Stimulated activated CD8-positive, alpha-beta memory T cell treated with anti-CD3 and anti-CD28 coated beads, Interleukin-4, amount 100 ng/mL, for 48 hours (primary cell): ENCODE measurements around the gene BABAM2.
"Not testable (repeated sequence)": the region's sequence is repeated elsewhere in the genome, so short reads cannot be mapped to it uniquely, and the experiment has no call there.

ENCODE experiments used
- DNase-seq: peaks from one replicate; pipeline ENCODE4 v3.0.0-alpha.2; 2020

BABAM2 gene

GRCh38 chr2:28224648-28225472 is 334.3 kb downstream of the BABAM2 start:
- no peak for DNase-seq

GRCh38 chr2:28225473-28226080 is 335.0 kb downstream of the BABAM2 start:
- DNase-seq, result no peak

GRCh38 chr2:28226558-28226957 is 336.0 kb downstream of the BABAM2 start:
- no peak for DNase-seq

- DNase-seq, result no peak
Observed at GRCh38 chr2:28227498-28227897, 337.0 kb downstream of the BABAM2 start.

DNA sequence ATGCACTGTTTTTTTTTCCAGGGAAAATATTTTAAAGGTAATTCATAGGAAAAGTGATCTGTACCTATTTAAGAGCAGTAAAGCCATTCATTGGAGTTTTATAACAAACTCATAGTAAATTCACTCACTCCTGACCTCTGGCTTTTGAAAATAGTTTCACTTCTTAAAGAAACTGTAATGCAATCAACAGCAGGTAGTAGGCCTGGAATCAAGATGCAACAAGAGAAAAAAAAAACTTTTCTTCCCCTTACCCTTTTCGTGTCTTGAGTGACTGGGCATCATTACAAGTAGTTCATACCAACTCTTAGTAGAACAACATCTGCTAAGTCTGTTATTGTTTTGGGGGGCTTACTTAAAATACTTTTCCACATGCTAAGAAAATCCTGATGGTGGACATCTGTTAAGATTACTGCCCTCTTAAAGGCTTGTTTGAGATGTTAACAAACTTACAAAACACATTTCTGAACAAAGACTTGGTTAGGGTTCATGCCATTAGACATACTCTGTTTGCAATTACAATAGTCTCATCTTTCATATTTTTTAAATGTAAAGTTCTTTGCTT is 338.0 kb downstream of the BABAM2 start:
- no peak for DNase-seq

- DNase-seq, result no peak
Observed at GRCh38 chr2:28231110-28231631, 340.6 kb downstream of the BABAM2 start.

DNA sequence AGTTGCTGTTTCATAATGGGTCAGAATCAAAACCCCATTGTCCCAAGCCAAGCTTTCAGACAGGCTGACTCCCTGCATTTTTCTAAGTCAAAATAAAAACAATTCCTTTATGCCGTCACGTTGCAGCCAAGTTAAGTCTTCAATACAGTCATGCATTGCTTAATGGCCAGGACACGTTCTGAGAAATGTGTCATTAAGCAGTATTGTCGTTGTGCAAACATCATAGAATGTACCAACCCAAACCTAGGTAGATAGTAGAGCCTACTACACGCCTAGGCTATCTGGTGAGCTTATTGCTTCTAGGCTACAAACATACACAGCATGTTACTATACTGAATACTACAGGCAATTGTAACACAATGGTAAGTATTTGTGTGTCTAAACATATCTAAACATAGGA is 341.8 kb downstream of the BABAM2 start:
- no peak for DNase-seq

GRCh38 chr2:28233164-28233676 is 342.7 kb downstream of the BABAM2 start:
- no peak for DNase-seq

DNA sequence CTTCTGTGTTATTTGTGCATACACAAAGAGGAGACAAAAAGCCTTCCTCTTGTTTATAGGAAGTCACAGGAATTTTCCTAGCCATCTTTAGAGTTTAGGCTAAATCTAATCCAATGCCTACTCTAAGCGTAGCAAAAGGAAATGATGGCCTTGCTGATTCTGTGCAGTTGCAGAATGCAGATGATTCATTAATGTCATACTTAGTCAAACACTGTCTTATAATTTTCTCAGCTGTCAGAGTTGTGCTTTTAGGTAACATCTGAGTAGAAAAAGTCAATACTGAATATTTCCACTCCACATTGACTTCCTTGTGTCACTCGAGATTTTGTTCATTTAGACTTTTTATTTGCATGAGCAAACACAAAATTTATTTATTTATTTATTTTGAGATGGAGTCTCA is 344.3 kb downstream of the BABAM2 start:
- DNase-seq, result no peak

- no peak for DNase-seq
Observed at GRCh38 chr2:28239207-28239606, 348.7 kb downstream of the BABAM2 start.

- DNase-seq, result no peak
Observed at GRCh38 chr2:28240937-28241336, 350.4 kb downstream of the BABAM2 start.

GRCh38 chr2:28247290-28247689 is 356.8 kb downstream of the BABAM2 start:
- DNase-seq, result no peak

DNA sequence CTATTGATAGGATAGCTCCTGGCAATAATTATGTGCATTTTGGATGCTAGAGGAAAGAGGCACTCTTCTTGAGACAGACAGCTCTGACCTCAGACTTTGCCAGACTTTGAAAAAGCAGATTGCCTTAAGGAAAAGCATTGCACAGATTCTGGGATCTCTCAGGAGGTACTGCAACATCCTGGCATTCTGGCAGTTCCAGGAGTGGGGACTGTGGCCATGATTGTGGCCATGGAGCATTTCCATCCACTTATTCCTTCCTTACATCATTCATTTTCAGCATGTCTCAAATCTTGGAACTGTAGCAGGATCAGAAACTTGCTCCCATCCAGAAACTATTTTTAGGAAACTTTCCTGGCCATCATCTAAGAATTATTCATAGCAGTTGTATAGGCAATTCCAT is 357.2 kb downstream of the BABAM2 start:
- DNase-seq, result no peak

DNA sequence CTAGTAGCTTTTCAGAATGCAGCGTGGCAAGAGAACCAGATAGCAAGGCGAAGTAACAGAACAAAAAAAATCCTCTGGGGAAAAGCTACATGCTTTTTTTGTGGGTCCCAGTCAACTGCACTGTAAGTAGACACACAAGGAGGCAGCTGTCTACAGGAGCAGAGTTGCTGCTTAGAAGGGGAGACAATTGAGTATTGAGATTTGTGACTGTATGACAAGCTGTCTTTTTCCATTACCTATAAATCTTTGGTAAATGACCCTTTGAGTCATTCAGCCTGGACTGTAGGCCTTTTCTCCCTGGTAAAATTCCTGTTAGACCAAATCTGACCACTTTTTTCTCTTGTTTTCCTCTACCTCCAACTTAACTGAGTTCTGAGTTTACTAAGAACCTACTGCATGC is 358.0 kb downstream of the BABAM2 start:
- no peak for DNase-seq

DNA sequence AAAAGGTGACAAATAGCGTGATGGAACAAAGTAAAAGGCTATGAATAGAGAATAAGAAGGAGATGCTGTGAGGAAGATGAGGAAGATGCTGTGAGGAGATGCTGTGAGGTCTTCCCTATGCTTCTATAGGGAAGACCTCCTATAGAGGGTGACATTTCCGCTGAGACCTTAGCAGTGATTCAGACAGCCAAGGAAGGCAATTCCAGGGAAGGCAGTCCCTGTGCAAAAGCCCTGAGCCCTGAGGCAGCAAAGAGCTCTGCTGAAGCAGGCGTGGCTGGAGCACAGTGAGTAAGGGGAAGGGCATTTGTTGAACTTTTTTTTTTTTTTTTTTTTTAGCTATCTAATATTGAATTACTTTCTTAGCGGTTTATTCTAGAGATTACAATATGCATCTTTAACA is 359.5 kb downstream of the BABAM2 start:
- no peak for DNase-seq

DNA sequence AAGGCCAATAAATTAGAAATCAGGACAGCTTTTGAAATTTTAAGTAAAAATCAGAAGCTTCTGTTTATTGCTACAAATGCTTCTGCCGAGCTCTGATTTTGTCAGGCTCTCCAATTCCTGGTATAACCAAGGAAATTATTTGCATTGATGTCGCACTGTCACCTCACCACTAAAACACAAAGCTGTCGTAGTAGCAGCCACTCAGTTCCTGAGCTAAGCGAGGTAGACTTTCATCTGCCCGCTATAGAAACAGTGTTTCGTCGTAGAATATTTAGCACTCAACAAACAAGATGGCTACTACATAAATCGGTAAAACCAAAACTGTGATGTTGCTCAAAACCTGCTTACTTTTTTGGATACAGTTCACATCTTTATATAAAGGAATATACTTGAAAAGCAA is 360.8 kb downstream of the BABAM2 start:
- no peak for DNase-seq

DNA sequence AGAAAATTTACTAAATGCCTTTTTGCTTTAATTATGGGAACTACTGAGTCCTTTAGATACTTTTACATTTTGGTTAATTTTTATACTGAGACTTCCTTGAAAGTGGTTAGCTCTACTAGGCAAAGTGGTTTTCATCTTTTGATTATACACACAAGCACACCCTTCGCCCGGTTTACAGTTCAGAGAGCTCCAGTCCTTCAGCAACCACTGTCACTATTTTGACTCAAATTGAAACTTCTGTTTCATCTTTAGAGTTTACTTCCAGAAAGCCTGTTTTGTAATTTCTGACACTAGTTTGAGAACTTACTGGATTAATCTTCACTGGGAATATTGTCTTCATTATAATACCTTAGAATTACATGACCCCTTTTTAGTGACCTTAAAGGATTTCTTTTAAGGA is 361.8 kb downstream of the BABAM2 start:
- DNase-seq, result peak; percentile 39

DNA sequence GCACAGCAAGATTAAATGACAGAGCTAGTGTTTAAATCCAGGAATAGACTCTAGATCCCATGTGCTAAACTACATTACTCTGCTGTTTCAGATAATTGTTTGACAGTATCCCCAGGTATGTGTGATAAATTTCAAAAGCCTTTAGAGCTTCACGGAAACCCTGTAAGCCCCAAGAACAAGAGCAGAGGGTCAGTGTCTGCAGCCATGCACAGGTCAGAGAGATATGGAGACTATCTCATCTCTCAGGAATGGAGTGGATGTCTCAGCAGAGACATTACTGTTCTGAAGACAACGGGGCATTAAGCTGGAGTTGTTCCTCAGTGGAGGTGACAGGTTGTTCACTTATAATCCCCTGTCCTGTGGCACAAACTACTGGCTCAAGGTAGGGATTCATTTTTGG is 363.0 kb downstream of the BABAM2 start:
- DNase-seq, result no peak

- not testable (repeated sequence) for DNase-seq
Observed at GRCh38 chr2:28255231-28255630, 364.7 kb downstream of the BABAM2 start.

GRCh38 chr2:28257182-28257581 is 366.7 kb downstream of the BABAM2 start:
- DNase-seq, result no peak

- DNase-seq, result not testable (repeated sequence)
Observed at GRCh38 chr2:28259226-28259625, 368.7 kb downstream of the BABAM2 start.

GRCh38 chr2:28263690-28264089 is 373.2 kb downstream of the BABAM2 start:
- DNase-seq, result no peak

- no peak for DNase-seq
Observed at GRCh38 chr2:28267282-28267681, 376.8 kb downstream of the BABAM2 start.

DNA sequence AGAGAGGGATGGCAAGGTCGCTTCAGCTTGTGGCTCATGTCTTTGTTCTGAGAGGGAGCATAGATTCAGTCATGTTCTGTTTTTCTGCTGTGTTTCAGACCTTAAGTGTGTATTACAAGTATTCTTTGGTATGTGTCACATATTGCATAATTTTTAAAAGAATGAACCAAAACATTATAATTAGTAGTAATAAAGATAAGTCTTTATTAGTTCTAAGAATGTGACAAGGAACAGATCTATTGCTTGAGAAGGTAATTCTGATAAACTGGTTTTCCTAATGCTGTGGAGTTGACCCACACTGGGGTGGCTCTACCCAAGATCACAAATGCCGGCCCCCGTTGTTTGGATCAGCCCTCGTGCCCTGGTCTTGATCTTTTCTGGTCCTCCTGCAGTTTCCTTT is 377.9 kb downstream of the BABAM2 start:
- no peak for DNase-seq
